Neural crest cell (in vitro differentiated cells): ENCODE data around the gene PITPNB. TPM values are rescaled to one million over a fixed set of nuclear protein-coding genes. Genes with fewer than 3 reads are reported as not detected.

Source experiments
- DNase-seq: peaks from one replicate; pipeline ENCODE4 v3.0.0; 2021; ENCODE audit warnings: low read depth, mixed read lengths, low spot score
- H3K27ac Mint-ChIP-seq: one replicate; pipeline ENCODE4 v1.8.0; 2021; ENCODE audit warnings: mild to moderate bottlenecking, mixed read lengths; ENCODE audit not compliant: unreplicated experiment
- H3K27me3 Mint-ChIP-seq: 2 replicates; pipeline ENCODE4 v1.8.0; 2021; ENCODE audit warnings: low read depth, mild to moderate bottlenecking, mixed read lengths
- H3K36me3 Mint-ChIP-seq: 2 replicates; pipeline ENCODE4 v1.8.0; 2021; ENCODE audit warnings: low read depth, mild to moderate bottlenecking, mixed read lengths
- H3K4me1 Mint-ChIP-seq: 2 replicates; pipeline ENCODE4 v1.8.0; 2021; ENCODE audit warnings: mixed read lengths
- H3K4me3 Mint-ChIP-seq: one replicate; pipeline ENCODE4 v1.8.0; 2021; ENCODE audit warnings: mild to moderate bottlenecking, mixed read lengths
- H3K9me3 Mint-ChIP-seq: 2 replicates; pipeline ENCODE4 v1.8.0; 2021; ENCODE audit warnings: mixed read lengths
- microRNA-seq: library from miRNA; unstranded; fragments of <30 nt; microRNA quantifications from one replicate; pipeline ENCODE4, GENCODE V29; 2020
- total RNA-seq: library from RNA; stranded (reverse); gene quantifications from 2 replicates; pipeline ENCODE4 v1.2.1, GENCODE V29; 2021
- TF ChIP-seq, protein P1 (sequence below): fragments of 200-600 bp; sonication (generic); conservative IDR thresholded peaks from 2 replicates; pipeline ENCODE4 v1.5.0; 2021; ENCODE audit warnings: antibody characterized with exemption, mild to moderate bottlenecking

PITPNB gene
- total RNA-seq, 1 donor from 2014 or later, result 92.6 TPM

DNA sequence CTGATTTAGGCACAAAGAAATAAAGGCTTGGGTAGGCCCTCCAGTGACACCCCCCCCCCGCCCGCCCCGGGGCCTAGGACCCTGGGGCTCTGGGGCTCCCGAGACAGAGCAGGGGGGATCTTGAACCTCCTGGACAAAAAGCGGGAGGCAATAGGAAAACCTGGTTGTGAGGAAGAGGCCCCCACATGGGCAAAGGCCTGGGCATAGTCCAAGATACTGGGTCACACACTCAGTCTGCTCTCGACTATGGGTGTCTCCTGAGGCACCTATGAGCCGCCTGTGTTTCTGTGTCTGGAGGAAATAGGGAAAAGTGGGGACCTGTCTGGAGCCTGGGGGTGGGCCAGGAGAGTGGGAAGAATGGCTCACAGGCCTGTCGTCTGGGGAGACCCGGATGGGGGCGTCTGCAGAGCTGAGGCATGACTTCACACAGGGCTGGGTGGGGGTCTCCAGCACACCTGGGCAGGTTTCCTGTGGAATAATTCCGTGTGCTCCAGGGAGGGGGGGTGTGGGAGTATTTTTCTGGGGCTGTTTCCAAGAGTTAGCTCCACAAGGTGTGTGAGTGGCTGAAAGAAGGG, 115.1 kb downstream of the PITPNB start:
- peak overlapping the region; percentile 84 for H3K4me3 Mint-ChIP-seq
- H3K27ac Mint-ChIP-seq, result no peak overlapping the region

DNA sequence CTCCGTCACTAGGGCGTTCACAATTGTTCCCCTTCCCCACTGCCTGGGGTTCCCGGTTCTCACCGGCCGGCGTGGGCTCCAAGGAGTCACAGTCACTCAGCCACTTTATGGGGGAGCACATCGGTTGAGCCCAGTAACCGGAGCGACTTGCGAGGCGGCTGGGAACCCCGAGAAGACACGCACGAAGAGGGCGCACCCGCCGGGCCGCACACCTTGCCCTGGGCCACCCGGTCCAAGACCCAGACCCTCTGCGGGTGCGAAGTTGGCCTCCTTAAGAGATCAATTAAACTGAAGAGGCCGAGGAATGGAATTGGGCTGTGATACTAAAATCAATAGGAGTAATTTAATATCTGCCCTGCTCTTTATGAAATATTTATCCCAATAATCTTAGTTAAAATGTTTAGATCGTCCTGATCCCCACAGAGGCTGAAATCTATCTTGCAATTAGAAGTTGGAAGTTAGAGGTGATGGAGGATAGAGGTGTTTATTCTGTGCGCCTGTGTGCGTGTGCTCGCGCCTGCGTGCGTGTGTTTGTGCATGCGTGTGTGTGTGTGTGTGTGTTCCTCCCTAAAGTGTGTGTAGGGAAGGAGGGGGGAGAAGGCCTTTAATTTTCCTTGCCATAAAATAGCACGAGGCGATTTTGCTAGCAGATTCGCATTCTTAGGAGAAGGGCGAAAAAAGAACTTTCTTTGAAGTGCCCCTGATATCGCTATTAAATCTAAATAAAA, 116.5 kb downstream of the PITPNB start:
- peaks cover 21% of the 10 kb centered on the region for H3K27me3 Mint-ChIP-seq

More for the DNA sequence above, 115.1 kb downstream of the PITPNB start:
- TF ChIP-seq, protein P1, sequence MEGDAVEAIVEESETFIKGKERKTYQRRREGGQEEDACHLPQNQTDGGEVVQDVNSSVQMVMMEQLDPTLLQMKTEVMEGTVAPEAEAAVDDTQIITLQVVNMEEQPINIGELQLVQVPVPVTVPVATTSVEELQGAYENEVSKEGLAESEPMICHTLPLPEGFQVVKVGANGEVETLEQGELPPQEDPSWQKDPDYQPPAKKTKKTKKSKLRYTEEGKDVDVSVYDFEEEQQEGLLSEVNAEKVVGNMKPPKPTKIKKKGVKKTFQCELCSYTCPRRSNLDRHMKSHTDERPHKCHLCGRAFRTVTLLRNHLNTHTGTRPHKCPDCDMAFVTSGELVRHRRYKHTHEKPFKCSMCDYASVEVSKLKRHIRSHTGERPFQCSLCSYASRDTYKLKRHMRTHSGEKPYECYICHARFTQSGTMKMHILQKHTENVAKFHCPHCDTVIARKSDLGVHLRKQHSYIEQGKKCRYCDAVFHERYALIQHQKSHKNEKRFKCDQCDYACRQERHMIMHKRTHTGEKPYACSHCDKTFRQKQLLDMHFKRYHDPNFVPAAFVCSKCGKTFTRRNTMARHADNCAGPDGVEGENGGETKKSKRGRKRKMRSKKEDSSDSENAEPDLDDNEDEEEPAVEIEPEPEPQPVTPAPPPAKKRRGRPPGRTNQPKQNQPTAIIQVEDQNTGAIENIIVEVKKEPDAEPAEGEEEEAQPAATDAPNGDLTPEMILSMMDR, result no peak
- Mint-ChIP-seq H3K4me1 (peaks cover 35% of the 10 kb centered on the region), H3K9me3 (no peaks in the 10 kb centered on the region), H3K36me3 (no peaks in the 10 kb centered on the region), H3K27me3 (peaks cover 15% of the 10 kb centered on the region)
- DNase-seq, result no peak

More for the DNA sequence above, 116.5 kb downstream of the PITPNB start:
- H3K36me3 Mint-ChIP-seq, result peaks cover 2% of the 10 kb centered on the region
- no peak for DNase-seq
- TF ChIP-seq, protein P1, result no peak
- H3K4me1 Mint-ChIP-seq, result peaks cover 38% of the 10 kb centered on the region
- peak overlapping the region; percentile 92 for H3K27ac Mint-ChIP-seq
- H3K4me3 Mint-ChIP-seq, result peak overlapping the region; percentile 89
- H3K9me3 Mint-ChIP-seq, result no peaks in the 10 kb centered on the region

Small RNA genes within 50 kb of the gene (microRNA-seq; reads per million reads assigned to microRNA genes)
- gene MIR3199-1 (not detected), gene MIR3199-2 (not detected)

Other genes starting within 250 kb of the PITPNB start
- gene MN1, start 117.5 kb downstream of the PITPNB start, total RNA-seq, result 19.0 TPM in 2 replicates